Endothelial cell of umbilical vein (primary cell): ENCODE data around the gene SLC6A16. TPM values are rescaled to one million over a fixed set of nuclear protein-coding genes. Genes with fewer than 3 reads are reported as not detected.

Source experiments
- BruUV-seq: library from RNA; stranded (reverse); fragments of 400-500 nt; replicated peaks from 2 replicates; lab custom pipeline; 2021; lab: Mats Ljungman, UMichigan
- CTCF ChIA-PET: fragments of 300-600, 350-600 bp; sonication (Branson Sonifier 250); formaldehyde crosslinking; loops from one replicate; lab custom pipeline; 2021; ENCODE audit warnings: antibody characterized with exemption, inconsistent platforms; lab: Charles Lee
- POLR2A ChIA-PET: fragments of 300-600, 350-600 bp; sonication (Branson Sonifier 250); formaldehyde crosslinking; loops from one replicate; lab custom pipeline; 2021; ENCODE audit warnings: antibody characterized with exemption, inconsistent platforms; lab: Charles Lee
- DNase-seq: peaks from one replicate; pipeline ENCODE4 v3.0.0-alpha.2; 2011; ENCODE audit warnings: low read depth, low spot score
- FAIRE-seq: peaks from 2 replicates; lab custom pipeline; 2011; peaks lifted over from hg19 to GRCh38; lab: Jason Lieb, UNC
- H2AFZ ChIP-seq: 2 replicates; pipeline ENCODE4 v1.6.0; 2012; ENCODE audit warnings: low read depth, low read length, control low read depth, inconsistent platforms
- H3K27ac ChIP-seq: 2 replicates; pipeline ENCODE4 v1.5.1; 2011; ENCODE audit warnings: low read depth, mild to moderate bottlenecking, control low read depth, low read length, moderate library complexity; ENCODE audit not compliant: insufficient read depth
- H3K27me3 ChIP-seq, 2 experiments: 2 replicates each; pipeline versions ENCODE4 v1.6.0 to v1.6.1; 2011; ENCODE audit warnings: low read length in 2 of 2, mixed read lengths in 1 of 2; ENCODE audit not compliant: control insufficient read depth in 2 of 2, insufficient read depth in 2 of 2
- H3K36me3 ChIP-seq, 2 experiments: 2 replicates in 1 of 2; 3 replicates in 1 of 2; pipeline ENCODE4 v1.5.1; 2011; ENCODE audit warnings: low read length in 2 of 2, mild to moderate bottlenecking in 1 of 2, moderate library complexity in 1 of 2; ENCODE audit not compliant: control insufficient read depth in 2 of 2, insufficient read depth in 2 of 2; ENCODE audit errors: extremely low read depth in 1 of 2
- H3K4me1 ChIP-seq: 3 replicates; pipeline ENCODE4 v1.5.1; 2011; ENCODE audit warnings: mild to moderate bottlenecking, low read length; ENCODE audit not compliant: control insufficient read depth, insufficient read depth; ENCODE audit errors: extremely low read depth
- H3K4me2 ChIP-seq: 2 replicates; pipeline ENCODE4 v1.6.1; 2011; ENCODE audit warnings: low read length, control low read depth, mixed read lengths; ENCODE audit not compliant: insufficient read depth
- H3K4me3 ChIP-seq, 3 experiments: fragments of 200-600 bp in 1 of 3; sonication (generic), shearing (Covaris generic) in 1 of 3; replicated peaks in 1 of 3; 2 replicates each; pipeline ENCODE4 v1.5.1; 2011 to 2016; ENCODE audit warnings: control low read depth in 3 of 3, low read length in 3 of 3, mild to moderate bottlenecking in 2 of 3, inconsistent platforms in 1 of 3, low read depth in 1 of 3, moderate library complexity in 1 of 3; ENCODE audit not compliant: insufficient read depth in 1 of 3
- H3K79me2 ChIP-seq: 2 replicates; pipeline ENCODE4 v1.6.0; 2012; ENCODE audit warnings: low read length, inconsistent platforms; ENCODE audit not compliant: control insufficient read depth, insufficient read depth
- H3K9ac ChIP-seq: replicated peaks from 2 replicates; pipeline ENCODE3; 2011; ENCODE audit warnings: low read length, control low read depth; ENCODE audit not compliant: insufficient read depth; ENCODE audit errors: extremely low read depth
- H3K9me1 ChIP-seq: replicated peaks from 3 replicates; pipeline ENCODE4 v1.6.0; 2011; ENCODE audit warnings: mild to moderate bottlenecking, low read length; ENCODE audit not compliant: control insufficient read depth, insufficient read depth; ENCODE audit errors: extremely low read depth
- H3K9me3 ChIP-seq: replicated peaks from 2 replicates; pipeline ENCODE4 v1.5.1; 2012; ENCODE audit warnings: low read length, inconsistent platforms; ENCODE audit not compliant: control insufficient read depth, insufficient read depth
- H4K20me1 ChIP-seq: replicated peaks from 2 replicates; pipeline ENCODE3; 2011; ENCODE audit warnings: mild to moderate bottlenecking, low read length; ENCODE audit not compliant: control insufficient read depth, insufficient read depth; ENCODE audit errors: extremely low read depth
- EZH2 ChIP-seq: IDR thresholded peaks from 2 replicates; pipeline ENCODE4 v1.6.1; 2012; ENCODE audit warnings: borderline replicate concordance, low read depth, mild to moderate bottlenecking, moderate library complexity, low read length, inconsistent platforms; ENCODE audit not compliant: severe bottlenecking
- FOS ChIP-seq: IDR thresholded peaks from 2 replicates; pipeline ENCODE4 v1.6.1; 2011; ENCODE audit warnings: mild to moderate bottlenecking, low read length, moderate library complexity, borderline replicate concordance; ENCODE audit not compliant: insufficient read depth
- GATA2 ChIP-seq: IDR thresholded peaks from 2 replicates; pipeline ENCODE4 v1.7.0; 2011; ENCODE audit warnings: low read depth, mild to moderate bottlenecking, moderate library complexity, mixed read lengths, low read length; ENCODE audit not compliant: insufficient read length, insufficient read depth
- JUN ChIP-seq: IDR thresholded peaks from 2 replicates; pipeline ENCODE4 v1.6.1; 2011; ENCODE audit warnings: borderline replicate concordance, low read depth; ENCODE audit not compliant: insufficient read length, insufficient read depth
- MYC ChIP-seq: IDR thresholded peaks from one replicate; pipeline ENCODE4 v1.6.1; 2011; ENCODE audit warnings: mild to moderate bottlenecking, low read depth, low read length
- POLR2A ChIP-seq: IDR thresholded peaks from 2 replicates; pipeline ENCODE4 v1.6.1; 2012; ENCODE audit warnings: low read depth, mild to moderate bottlenecking, control low read depth, low read length
- POLR2AphosphoS5 ChIP-seq: IDR thresholded peaks from 2 replicates; pipeline ENCODE4 v1.6.1; 2012; ENCODE audit warnings: low read depth, mild to moderate bottlenecking, control low read depth, low read length, moderate library complexity; ENCODE audit not compliant: insufficient read depth
- dilution Hi-C: fragments of 300-500 bp; cut with MboI; formaldehyde crosslinking; loops from one replicate; pipeline ENCODE4 v1.15.0; 2019; ENCODE audit warnings: low sequenced_read_pairs; ENCODE audit not compliant: extremely low pct_ligation_motif_present
- intact Hi-C: fragments of 100-400 bp; cut with micrococcal nuclease; formaldehyde crosslinking; loops from one replicate; pipeline ENCODE4 v1.10.0; 2022
- polyA plus RNA-seq, 4 experiments: library from polyadenylated mRNA; depleted of rRNA in 3 of 4; stranded (reverse) in 3 of 4; unstranded in 1 of 4; fragments of >200 nt; gene quantifications; 2 replicates each; pipeline versions ENCODE4 v1.2.1 to v1.2.3, GENCODE V29; 2011 to 2012; ENCODE audit warnings: missing spikeins in 1 of 4
- total RNA-seq: library from RNA; stranded (reverse); gene quantifications from 2 replicates; pipeline ENCODE4 v1.2.3, GENCODE V29; 2021
- TF ChIP-seq, protein P1 (sequence below), 2 donors: IDR thresholded peaks; 1 replicate in 1 of 2; 2 replicates in 1 of 2; pipeline ENCODE4 v1.5.1; 2011; ENCODE audit warnings: low read length in 2 of 2, mild to moderate bottlenecking in 2 of 2, moderate library complexity in 2 of 2, control low read depth in 1 of 2, inconsistent platforms in 1 of 2, low read depth in 1 of 2; ENCODE audit not compliant: insufficient read depth in 1 of 2; ENCODE audit errors: extremely low read depth in 1 of 2
- TF ChIP-seq, protein P2 (sequence below): IDR thresholded peaks from 2 replicates; pipeline ENCODE4 v1.6.1; 2011; ENCODE audit not compliant: insufficient read depth, insufficient read length

Gene SLC6A16
- total and polyA plus RNA-seq, 2 donors (not counting 3 experiments of a cell fraction or from before 2014, with no cell fraction given), result 1.1 to 1.6 TPM

- H3K9ac ChIP-seq, result no peak overlapping the region
- no peaks in the 10 kb centered on the region for H3K9me3 ChIP-seq
- dilution Hi-C loops, result no loop called here
- ChIA-PET POLR2A (no interaction called here), CTCF (no interaction called here)
- intact Hi-C loops, result no loop called here
- no peak overlapping the region for H2AFZ ChIP-seq
- H3K27ac ChIP-seq, result no peak overlapping the region
- DNase-seq, result no peak
- H3K79me2 ChIP-seq, result no peaks in the 10 kb centered on the region
- H3K27me3 ChIP-seq, result no peaks in the 10 kb centered on the region
- H3K36me3 ChIP-seq, result peaks cover 33 to 63% of the 10 kb centered on the region in 2 experiments
- no peak overlapping the region for H3K4me2 ChIP-seq
- no TSS peak for BruUV-seq
- no peak for FAIRE-seq
- H3K9me1 ChIP-seq, result no peaks in the 10 kb centered on the region
- H4K20me1 ChIP-seq, result no peaks in the 10 kb centered on the region
- no peaks in the 10 kb centered on the region for H3K4me1 ChIP-seq
- TF ChIP-seq, protein P1, sequence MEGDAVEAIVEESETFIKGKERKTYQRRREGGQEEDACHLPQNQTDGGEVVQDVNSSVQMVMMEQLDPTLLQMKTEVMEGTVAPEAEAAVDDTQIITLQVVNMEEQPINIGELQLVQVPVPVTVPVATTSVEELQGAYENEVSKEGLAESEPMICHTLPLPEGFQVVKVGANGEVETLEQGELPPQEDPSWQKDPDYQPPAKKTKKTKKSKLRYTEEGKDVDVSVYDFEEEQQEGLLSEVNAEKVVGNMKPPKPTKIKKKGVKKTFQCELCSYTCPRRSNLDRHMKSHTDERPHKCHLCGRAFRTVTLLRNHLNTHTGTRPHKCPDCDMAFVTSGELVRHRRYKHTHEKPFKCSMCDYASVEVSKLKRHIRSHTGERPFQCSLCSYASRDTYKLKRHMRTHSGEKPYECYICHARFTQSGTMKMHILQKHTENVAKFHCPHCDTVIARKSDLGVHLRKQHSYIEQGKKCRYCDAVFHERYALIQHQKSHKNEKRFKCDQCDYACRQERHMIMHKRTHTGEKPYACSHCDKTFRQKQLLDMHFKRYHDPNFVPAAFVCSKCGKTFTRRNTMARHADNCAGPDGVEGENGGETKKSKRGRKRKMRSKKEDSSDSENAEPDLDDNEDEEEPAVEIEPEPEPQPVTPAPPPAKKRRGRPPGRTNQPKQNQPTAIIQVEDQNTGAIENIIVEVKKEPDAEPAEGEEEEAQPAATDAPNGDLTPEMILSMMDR (IDR thresholded peaks at IDR 0.05; ENCODE audit: extremely low read depth in 1 of 2, insufficient read depth in 1 of 2, low read depth in 1 of 2, low read length in 2 of 2), result no peak
- no peak for TF ChIP-seq POLR2A
- TF ChIP-seq JUN, result no peak
- no peak for TF ChIP-seq MYC
- TF ChIP-seq FOS, result no peak
- TF ChIP-seq GATA2, result no peak
- no peak for TF ChIP-seq EZH2
- TF ChIP-seq POLR2AphosphoS5, result no peak
- TF ChIP-seq, protein P2, sequence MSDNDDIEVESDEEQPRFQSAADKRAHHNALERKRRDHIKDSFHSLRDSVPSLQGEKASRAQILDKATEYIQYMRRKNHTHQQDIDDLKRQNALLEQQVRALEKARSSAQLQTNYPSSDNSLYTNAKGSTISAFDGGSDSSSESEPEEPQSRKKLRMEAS, result no peak
- no peak overlapping the region for H3K4me3 ChIP-seq
These were observed 23.6 kb upstream of the SLC6A16 start for GRCh38 chr19:49348305-49349189.
